Natural killer cell (primary cell): ENCODE measurements around the gene CAMSAP1. TPM values are rescaled to one million over a fixed set of nuclear protein-coding genes. Genes with fewer than 3 reads are reported as not detected.

Source experiments
- ATAC-seq, 3 donors: fragments of 150-1000 bp in 2 of 3; fragments of 200-7000 bp in 1 of 3; cut with Tn5 transposase; 1 replicate in 1 of 3; 2 replicates in 2 of 3; pipeline ENCODE4 v1.10.0; 2021; ENCODE audit warnings: mild to moderate bottlenecking in 2 of 3, moderate library complexity in 2 of 3
- DNase-seq, 2 donors: peaks; one replicate each; pipeline versions ENCODE4 v3.0.0 to v3.0.0-alpha.2; 2013 to 2021; ENCODE audit warnings: mixed read lengths in 1 of 2
- H3K27ac ChIP-seq: one replicate; pipeline ENCODE4 v1.5.1; 2013; ENCODE audit warnings: mild to moderate bottlenecking, low read length
- H3K27me3 ChIP-seq: one replicate; pipeline ENCODE4 v1.6.1; 2013; ENCODE audit warnings: low read length; ENCODE audit not compliant: control insufficient read depth, insufficient read depth
- H3K36me3 ChIP-seq: one replicate; pipeline ENCODE4 v1.6.1; 2013; ENCODE audit warnings: low read length; ENCODE audit not compliant: control insufficient read depth, insufficient read depth
- H3K4me1 ChIP-seq: one replicate; pipeline ENCODE4 v1.6.1; 2013; ENCODE audit warnings: low read length; ENCODE audit not compliant: control insufficient read depth, insufficient read depth
- H3K4me3 ChIP-seq: one replicate; pipeline ENCODE4 v1.5.1; 2013; ENCODE audit warnings: low read length
- H3K9me3 ChIP-seq: one replicate; pipeline ENCODE4 v1.6.1; 2013; ENCODE audit warnings: low read length; ENCODE audit not compliant: control insufficient read depth, insufficient read depth
- H3K27ac Mint-ChIP-seq, 2 donors: one replicate each; pipeline ENCODE4 v1.8.0; 2022; ENCODE audit warnings: mild to moderate bottlenecking in 2 of 2, mixed read lengths in 2 of 2, moderate library complexity in 1 of 2
- H3K27me3 Mint-ChIP-seq, 2 donors: one replicate each; pipeline ENCODE4 v1.8.0; 2022; ENCODE audit warnings: low read depth in 2 of 2, mixed read lengths in 2 of 2
- H3K36me3 Mint-ChIP-seq: one replicate; pipeline ENCODE4 v1.8.0; 2022; ENCODE audit warnings: mixed read lengths
- H3K4me1 Mint-ChIP-seq, 2 donors: one replicate each; pipeline ENCODE4 v1.8.0; 2022; ENCODE audit warnings: mixed read lengths in 2 of 2
- H3K4me3 Mint-ChIP-seq: one replicate; pipeline ENCODE4 v1.8.0; 2022; ENCODE audit warnings: mild to moderate bottlenecking, moderate library complexity, mixed read lengths
- H3K9me3 Mint-ChIP-seq, 2 donors: one replicate each; pipeline ENCODE4 v1.8.0; 2022; ENCODE audit warnings: mixed read lengths in 2 of 2
- WGBS: methylation state at CpG from one replicate; pipeline ENCODE4 v1.1.7; 2013; ENCODE audit warnings: missing lambda C conversion rate; ENCODE audit not compliant: insufficient coverage; 5-methylcytosine and 5-hydroxymethylcytosine counted together
- intact Hi-C: fragments of 100-400 bp; cut with micrococcal nuclease; formaldehyde crosslinking; loops from one replicate; pipeline ENCODE4 v1.14.2; 2022
- total RNA-seq, 4 donors: library from RNA; stranded (reverse); fragments of 120-200 nt in 1 of 4; gene quantifications; one replicate each; pipeline versions ENCODE4 v1.2.3 to v1.2.4, GENCODE V29; 2013 to 2022
- TF ChIP-seq, protein P1 (sequence below): fragments of 200-600 bp; IDR thresholded peaks from one replicate; pipeline ENCODE4 v1.8.0; 2022; ENCODE audit warnings: antibody characterized with exemption

Gene CAMSAP1
- total RNA-seq, 3 donors from 2014 or later (not counting 1 experiment from before 2014, with no cell fraction given) = 25.9 to 33.5 (median 28.1) TPM

DNA sequence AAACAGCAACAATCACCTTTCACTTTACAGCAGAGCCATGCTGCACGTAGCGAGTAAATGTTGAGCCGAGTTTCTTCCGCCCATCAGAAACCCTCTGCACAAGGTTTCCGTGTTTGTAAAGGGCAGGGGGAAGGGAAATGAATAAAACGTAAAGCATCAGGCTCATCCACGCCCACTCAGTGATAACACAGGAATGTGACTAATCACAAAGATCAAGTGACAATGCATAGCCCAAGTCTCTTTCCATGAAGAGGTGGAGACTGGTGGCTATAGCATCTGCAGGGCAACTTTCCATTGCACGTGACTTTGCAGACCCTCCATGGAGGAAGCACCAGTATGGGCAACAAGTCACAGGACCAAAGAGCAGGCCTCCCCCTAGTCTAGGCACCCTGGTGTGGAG lies 56.6 kb downstream of the CAMSAP1 start:
- Histone ChIP-seq H3K4me3 (no peak overlapping the region), H3K36me3 (peaks cover 5% of the 10 kb centered on the region), H3K9me3 (no peaks in the 10 kb centered on the region), H3K4me1 (no peaks in the 10 kb centered on the region), H3K27ac (no peak overlapping the region), H3K27me3 (no peaks in the 10 kb centered on the region)
- DNase-seq (no peak), ATAC-seq (no peak)
- no peaks in the 10 kb centered on the region for H3K36me3 Mint-ChIP-seq
- intact Hi-C loops = no loop called here
- TF ChIP-seq, protein P1, sequence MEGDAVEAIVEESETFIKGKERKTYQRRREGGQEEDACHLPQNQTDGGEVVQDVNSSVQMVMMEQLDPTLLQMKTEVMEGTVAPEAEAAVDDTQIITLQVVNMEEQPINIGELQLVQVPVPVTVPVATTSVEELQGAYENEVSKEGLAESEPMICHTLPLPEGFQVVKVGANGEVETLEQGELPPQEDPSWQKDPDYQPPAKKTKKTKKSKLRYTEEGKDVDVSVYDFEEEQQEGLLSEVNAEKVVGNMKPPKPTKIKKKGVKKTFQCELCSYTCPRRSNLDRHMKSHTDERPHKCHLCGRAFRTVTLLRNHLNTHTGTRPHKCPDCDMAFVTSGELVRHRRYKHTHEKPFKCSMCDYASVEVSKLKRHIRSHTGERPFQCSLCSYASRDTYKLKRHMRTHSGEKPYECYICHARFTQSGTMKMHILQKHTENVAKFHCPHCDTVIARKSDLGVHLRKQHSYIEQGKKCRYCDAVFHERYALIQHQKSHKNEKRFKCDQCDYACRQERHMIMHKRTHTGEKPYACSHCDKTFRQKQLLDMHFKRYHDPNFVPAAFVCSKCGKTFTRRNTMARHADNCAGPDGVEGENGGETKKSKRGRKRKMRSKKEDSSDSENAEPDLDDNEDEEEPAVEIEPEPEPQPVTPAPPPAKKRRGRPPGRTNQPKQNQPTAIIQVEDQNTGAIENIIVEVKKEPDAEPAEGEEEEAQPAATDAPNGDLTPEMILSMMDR = no peak
- H3K4me1 Mint-ChIP-seq = peaks cover 0 to 7% of the 10 kb centered on the region in 2 donors
- no peaks in the 10 kb centered on the region for H3K27me3 Mint-ChIP-seq
- H3K27ac Mint-ChIP-seq = no peak overlapping the region
- no peak overlapping the region for H3K4me3 Mint-ChIP-seq
- H3K9me3 Mint-ChIP-seq = no peaks in the 10 kb centered on the region
- 89% methylated on average over 8 of the region's 8 CpGs for WGBS

DNA sequence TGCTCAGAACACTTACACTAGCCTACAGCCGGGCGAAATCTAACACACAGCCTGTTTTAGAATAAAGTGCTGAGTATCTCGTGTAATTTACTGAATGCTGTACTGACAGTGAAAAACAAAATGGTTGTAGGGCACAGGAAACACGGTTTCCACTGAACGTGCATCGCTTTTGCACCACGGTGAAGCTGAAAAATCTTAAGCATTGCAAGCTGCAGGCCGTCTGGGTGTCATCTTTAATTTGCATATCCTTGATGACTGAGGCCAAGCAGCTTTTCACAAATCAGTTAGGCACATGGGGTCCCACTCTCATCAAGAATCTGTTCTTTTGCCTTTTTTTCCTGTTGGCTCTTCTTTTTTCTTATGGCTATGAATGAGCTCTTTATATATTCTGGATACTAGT lies 58.2 kb downstream of the CAMSAP1 start:
- ATAC-seq = no peak
- H3K4me3 Mint-ChIP-seq = no peak overlapping the region
- Histone ChIP-seq H3K27ac (no peak overlapping the region), H3K27me3 (no peaks in the 10 kb centered on the region), H3K4me3 (no peak overlapping the region), H3K9me3 (no peaks in the 10 kb centered on the region), H3K4me1 (no peaks in the 10 kb centered on the region), H3K36me3 (peaks cover 5% of the 10 kb centered on the region)
- peaks cover 11 to 17% of the 10 kb centered on the region in 2 donors for H3K4me1 Mint-ChIP-seq
- peaks cover 3 to 4% of the 10 kb centered on the region in 2 donors for H3K9me3 Mint-ChIP-seq
- no peak overlapping the region for H3K27ac Mint-ChIP-seq
- H3K36me3 Mint-ChIP-seq = peaks cover 13% of the 10 kb centered on the region
- H3K27me3 Mint-ChIP-seq = no peaks in the 10 kb centered on the region
- WGBS = 87% methylated on average over 8 of the region's 8 CpGs
- DNase-seq = no peak
- intact Hi-C loops = no loop called here
- TF ChIP-seq, protein P1 = no peak

DNA sequence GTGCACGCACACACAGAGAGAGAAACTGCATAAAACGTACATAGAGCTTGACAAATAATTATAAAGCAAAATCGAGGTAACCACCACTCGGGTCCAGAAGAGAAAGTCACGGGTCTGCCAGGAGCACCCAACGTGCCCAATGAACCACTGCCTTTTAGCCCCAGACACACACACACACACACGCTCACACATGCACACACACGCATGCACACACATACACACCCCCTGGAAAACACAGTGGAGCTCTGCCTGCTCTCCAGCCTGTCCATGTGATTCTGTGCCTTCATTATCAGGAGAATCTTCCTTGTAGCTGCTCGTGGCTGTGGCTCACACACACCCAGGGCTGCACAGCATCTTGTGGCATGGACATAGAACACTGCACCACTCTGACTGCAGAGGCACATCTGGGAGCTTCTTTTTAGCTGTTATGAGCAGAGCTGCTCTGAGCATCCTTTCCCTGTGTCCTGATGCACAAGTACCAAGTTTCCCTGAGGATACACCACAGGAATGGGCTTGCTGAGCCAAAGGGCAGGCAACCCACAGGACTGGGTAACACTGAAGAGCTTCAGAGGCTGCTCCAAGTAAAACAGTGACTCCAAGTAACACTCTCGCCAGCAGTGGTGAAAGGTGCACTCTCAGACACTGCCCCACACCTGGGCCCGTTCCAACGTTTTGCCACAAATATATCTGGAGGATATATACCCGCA lies 58.9 kb downstream of the CAMSAP1 start:
- DNase-seq (no peak), ATAC-seq (peak in 1 of 3 donors; percentile 27)
- Mint-ChIP-seq H3K4me3 (no peak overlapping the region), H3K4me1 (peaks cover 11 to 17% of the 10 kb centered on the region in 2 donors), H3K9me3 (peaks cover 6 to 7% of the 10 kb centered on the region in 2 donors), H3K27me3 (no peaks in the 10 kb centered on the region), H3K36me3 (peaks cover 19% of the 10 kb centered on the region), H3K27ac (no peak overlapping the region)
- Histone ChIP-seq H3K27ac (no peak overlapping the region), H3K27me3 (no peaks in the 10 kb centered on the region), H3K4me3 (no peak overlapping the region), H3K36me3 (peaks cover 5% of the 10 kb centered on the region), H3K9me3 (no peaks in the 10 kb centered on the region), H3K4me1 (no peaks in the 10 kb centered on the region)
- 93% methylated on average over 13 of the region's 13 CpGs for WGBS
- TF ChIP-seq, protein P1 = no peak
- intact Hi-C loops = no loop called here

DNA sequence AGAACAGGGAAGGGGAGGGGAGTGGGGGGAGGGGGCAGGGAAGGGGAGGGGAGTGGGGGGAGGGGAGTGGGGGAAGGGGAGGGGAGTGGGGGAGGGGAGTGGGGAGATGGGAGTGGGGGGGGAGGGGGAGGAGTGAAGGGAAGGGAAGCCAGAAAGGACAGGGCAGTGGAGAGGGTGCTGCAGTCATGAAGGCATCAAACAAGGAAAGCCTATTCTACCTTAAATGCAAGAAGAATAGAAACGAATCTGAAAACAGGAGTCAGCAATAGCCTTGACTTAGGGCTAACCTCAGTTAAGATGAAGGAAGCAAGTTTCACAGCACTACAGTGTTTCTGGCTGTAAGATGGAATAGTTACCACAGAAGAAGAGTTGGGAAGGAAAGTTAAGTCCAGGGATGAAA lies 59.5 kb downstream of the CAMSAP1 start:
- H3K27ac Mint-ChIP-seq = no peak overlapping the region
- TF ChIP-seq, protein P1 = no peak
- no peaks in the 10 kb centered on the region for H3K27me3 ChIP-seq
- peaks cover 19% of the 10 kb centered on the region for H3K36me3 Mint-ChIP-seq
- no peak overlapping the region for H3K27ac ChIP-seq
- intact Hi-C loops = no loop called here
- peaks cover 11 to 17% of the 10 kb centered on the region in 2 donors for H3K4me1 Mint-ChIP-seq
- peaks cover 5% of the 10 kb centered on the region for H3K36me3 ChIP-seq
- H3K4me1 ChIP-seq = no peaks in the 10 kb centered on the region
- no peak for DNase-seq
- H3K4me3 Mint-ChIP-seq = no peak overlapping the region
- no peak for ATAC-seq
- WGBS = 61% methylated on average over 1 of the region's 1 CpG
- H3K9me3 ChIP-seq = no peaks in the 10 kb centered on the region
- no peaks in the 10 kb centered on the region for H3K27me3 Mint-ChIP-seq
- H3K4me3 ChIP-seq = no peak overlapping the region
- peaks cover 6 to 7% of the 10 kb centered on the region in 2 donors for H3K9me3 Mint-ChIP-seq
